ENCODE results near the gene ENPP3. TPM values are rescaled to one million over a fixed set of nuclear protein-coding genes. Genes with fewer than 3 reads are reported as not detected.
A peak's percentile ranks its signal among the peaks of the same experiment; 100 is the strongest.

ENPP3 gene
- total RNA-seq: 1 to 10 TPM; 1.2 to 1.3 TPM
- polyA plus RNA-seq: 0.15 TPM

GRCh38 chr6:131636880-131637792, at the start of gene ENPP3:
Gene ENPP3 (plus strand): TSS chr6:131637302. CDS start chr6:131637385, 83 bp downstream.
- no peaks in the 10 kb centered on the region for H3K36me3 ChIP-seq (ENCODE audit: insufficient read depth, low read length)
- H3K4me1 Mint-ChIP-seq: no peaks in the 10 kb centered on the region
- H3K27me3 ChIP-seq (ENCODE audit: insufficient read depth, low read length, poor library complexity, severe bottlenecking): no peaks in the 10 kb centered on the region
- no peak within 1 kb of the TSS for H3K4me3 ChIP-seq (ENCODE audit: low read length)
- ChIA-PET CTCF (interaction anchor here (5.7 kb wide), 1 partner anchor 9 kb away, joined by 41 read pairs; the partner anchor contains the start of gene MED23), POLR2A (no interaction called here)
- no peak within 1 kb of the TSS for H3K4me3 Mint-ChIP-seq
- peaks cover 0 to 5% (median 0%) of the 10 kb centered on the region in 3 donors for H3K36me3 Mint-ChIP-seq
- H3K27ac Mint-ChIP-seq: peak within 1 kb of the TSS in 1 of 8 donors; percentile 29
- H3K4me1 ChIP-seq (ENCODE audit: insufficient read depth, low read length): no peaks in the 10 kb centered on the region
- no peaks in the 10 kb centered on the region for H3K9me3 Mint-ChIP-seq
- H3K9me3 ChIP-seq (ENCODE audit: low read length): no peaks in the 10 kb centered on the region
- H3K27me3 Mint-ChIP-seq: peaks cover 0 to 2% of the 10 kb centered on the region in 2 donors
- no peak for DNase-seq
- peak within 1 kb of the TSS; percentile 48 for H3K27ac ChIP-seq (ENCODE audit: low read depth, low read length)

GRCh38 chr6:131587909-131588308, 49.2 kb upstream of the ENPP3 start:
- Histone ChIP-seq H3K4me1 (ENCODE audit: insufficient read depth, low read length) (no peaks in the 10 kb centered on the region), H3K36me3 (ENCODE audit: insufficient read depth, low read length) (peaks cover 53% of the 10 kb centered on the region), H3K27ac (ENCODE audit: low read depth, low read length) (no peak overlapping the region), H3K27me3 (ENCODE audit: insufficient read depth, low read length, poor library complexity, severe bottlenecking) (no peaks in the 10 kb centered on the region), H3K4me3 (ENCODE audit: low read length) (no peak overlapping the region), H3K9me3 (ENCODE audit: low read length) (no peaks in the 10 kb centered on the region)
- Mint-ChIP-seq H3K27me3 (no peaks in the 10 kb centered on the region), H3K36me3 (peaks cover 4 to 76% (median 24%) of the 10 kb centered on the region in 3 donors), H3K27ac (no peak overlapping the region), H3K4me1 (no peaks in the 10 kb centered on the region), H3K4me3 (no peak overlapping the region), H3K9me3 (no peaks in the 10 kb centered on the region)
- CTCF ChIA-PET: no interaction called here
- POLR2A ChIA-PET: no interaction called here
- DNase-seq: no peak

- Histone ChIP-seq H3K4me3 (ENCODE audit: low read length) (no peak overlapping the region), H3K36me3 (ENCODE audit: insufficient read depth, low read length) (peaks cover 50% of the 10 kb centered on the region), H3K4me1 (ENCODE audit: insufficient read depth, low read length) (no peaks in the 10 kb centered on the region), H3K9me3 (ENCODE audit: low read length) (no peaks in the 10 kb centered on the region), H3K27ac (ENCODE audit: low read depth, low read length) (no peak overlapping the region), H3K27me3 (ENCODE audit: insufficient read depth, low read length, poor library complexity, severe bottlenecking) (no peaks in the 10 kb centered on the region)
- H3K4me3 Mint-ChIP-seq: no peak overlapping the region
- no peaks in the 10 kb centered on the region for H3K4me1 Mint-ChIP-seq
- peaks cover 4 to 74% (median 24%) of the 10 kb centered on the region in 3 donors for H3K36me3 Mint-ChIP-seq
- no peak for DNase-seq
- ChIA-PET POLR2A (no interaction called here), CTCF (no interaction called here)
- no peaks in the 10 kb centered on the region for H3K9me3 Mint-ChIP-seq
- H3K27ac Mint-ChIP-seq: peak overlapping the region in 3 of 8 donors; percentile 2 to 90 (median 48)
- H3K27me3 Mint-ChIP-seq: no peaks in the 10 kb centered on the region
These were observed 48.5 kb upstream of the ENPP3 start for GRCh38 chr6:131588643-131589042.

GRCh38 chr6:131592935-131593334, 44.2 kb upstream of the ENPP3 start:
- H3K4me1 Mint-ChIP-seq: no peaks in the 10 kb centered on the region
- Histone ChIP-seq H3K9me3 (ENCODE audit: low read length) (no peaks in the 10 kb centered on the region), H3K27me3 (ENCODE audit: insufficient read depth, low read length, poor library complexity, severe bottlenecking) (no peaks in the 10 kb centered on the region), H3K27ac (ENCODE audit: low read depth, low read length) (no peak overlapping the region), H3K36me3 (ENCODE audit: insufficient read depth, low read length) (peaks cover 49% of the 10 kb centered on the region), H3K4me3 (ENCODE audit: low read length) (no peak overlapping the region), H3K4me1 (ENCODE audit: insufficient read depth, low read length) (no peaks in the 10 kb centered on the region)
- CTCF ChIA-PET: no interaction called here
- no peak overlapping the region for H3K4me3 Mint-ChIP-seq
- no peaks in the 10 kb centered on the region for H3K9me3 Mint-ChIP-seq
- H3K36me3 Mint-ChIP-seq: peaks cover 13 to 80% (median 34%) of the 10 kb centered on the region in 3 donors
- DNase-seq: no peak
- no peak overlapping the region for H3K27ac Mint-ChIP-seq
- no peaks in the 10 kb centered on the region for H3K27me3 Mint-ChIP-seq
- POLR2A ChIA-PET: no interaction called here

GRCh38 chr6:131594074-131594473, 43.0 kb upstream of the ENPP3 start:
- Mint-ChIP-seq H3K9me3 (no peaks in the 10 kb centered on the region), H3K27me3 (no peaks in the 10 kb centered on the region), H3K4me1 (no peaks in the 10 kb centered on the region), H3K27ac (no peak overlapping the region), H3K4me3 (no peak overlapping the region), H3K36me3 (peaks cover 15 to 80% (median 35%) of the 10 kb centered on the region in 3 donors)
- ChIA-PET CTCF (no interaction called here), POLR2A (no interaction called here)
- no peak for DNase-seq
- no peak overlapping the region for H3K27ac ChIP-seq (ENCODE audit: low read depth, low read length)
- no peaks in the 10 kb centered on the region for H3K9me3 ChIP-seq (ENCODE audit: low read length)
- H3K36me3 ChIP-seq (ENCODE audit: insufficient read depth, low read length): peaks cover 47% of the 10 kb centered on the region
- no peak overlapping the region for H3K4me3 ChIP-seq (ENCODE audit: low read length)
- H3K27me3 ChIP-seq (ENCODE audit: insufficient read depth, low read length, poor library complexity, severe bottlenecking): no peaks in the 10 kb centered on the region
- H3K4me1 ChIP-seq (ENCODE audit: insufficient read depth, low read length): no peaks in the 10 kb centered on the region

- no peak overlapping the region for H3K4me3 Mint-ChIP-seq
- no peak overlapping the region for H3K4me3 ChIP-seq (ENCODE audit: low read length)
- H3K4me1 ChIP-seq (ENCODE audit: insufficient read depth, low read length): no peaks in the 10 kb centered on the region
- peaks cover 42% of the 10 kb centered on the region for H3K36me3 ChIP-seq (ENCODE audit: insufficient read depth, low read length)
- no peaks in the 10 kb centered on the region for H3K27me3 Mint-ChIP-seq
- H3K36me3 Mint-ChIP-seq: peaks cover 17 to 87% (median 29%) of the 10 kb centered on the region in 3 donors
- ChIA-PET POLR2A (no interaction called here), CTCF (interaction anchor here (1.0 to 2.7 kb wide), 3 partner anchors 16 to 712 kb away, joined by 3 to 11 read pairs (median 3); no protein-coding TSS in a partner anchor)
- H3K9me3 Mint-ChIP-seq: no peaks in the 10 kb centered on the region
- DNase-seq: peak in 1 of 5 donors; percentile 4
- H3K4me1 Mint-ChIP-seq: no peaks in the 10 kb centered on the region
- no peaks in the 10 kb centered on the region for H3K9me3 ChIP-seq (ENCODE audit: low read length)
- no peak overlapping the region for H3K27ac ChIP-seq (ENCODE audit: low read depth, low read length)
- H3K27ac Mint-ChIP-seq: no peak overlapping the region
- no peaks in the 10 kb centered on the region for H3K27me3 ChIP-seq (ENCODE audit: insufficient read depth, low read length, poor library complexity, severe bottlenecking)
These were observed 39.7 kb upstream of the ENPP3 start for GRCh38 chr6:131597446-131597845.

- Histone ChIP-seq H3K4me3 (ENCODE audit: low read length) (no peak overlapping the region), H3K4me1 (ENCODE audit: insufficient read depth, low read length) (no peaks in the 10 kb centered on the region), H3K27me3 (ENCODE audit: insufficient read depth, low read length, poor library complexity, severe bottlenecking) (no peaks in the 10 kb centered on the region), H3K27ac (ENCODE audit: low read depth, low read length) (no peak overlapping the region), H3K9me3 (ENCODE audit: low read length) (no peaks in the 10 kb centered on the region), H3K36me3 (ENCODE audit: insufficient read depth, low read length) (peaks cover 39% of the 10 kb centered on the region)
- CTCF ChIA-PET: interaction anchor here (1.0 kb wide), 1 partner anchor 715 kb away, joined by 3 read pairs; no protein-coding TSS in a partner anchor
- Mint-ChIP-seq H3K27ac (no peak overlapping the region), H3K4me3 (no peak overlapping the region), H3K4me1 (no peaks in the 10 kb centered on the region), H3K9me3 (no peaks in the 10 kb centered on the region), H3K27me3 (no peaks in the 10 kb centered on the region), H3K36me3 (peaks cover 11 to 90% (median 20%) of the 10 kb centered on the region in 3 donors)
- POLR2A ChIA-PET: no interaction called here
- no peak for DNase-seq
These were observed 36.4 kb upstream of the ENPP3 start for GRCh38 chr6:131600716-131601115.

GRCh38 chr6:131602781-131603312, 34.3 kb upstream of the ENPP3 start:
- Histone ChIP-seq H3K27ac (ENCODE audit: low read depth, low read length) (no peak overlapping the region), H3K27me3 (ENCODE audit: insufficient read depth, low read length, poor library complexity, severe bottlenecking) (no peaks in the 10 kb centered on the region), H3K4me1 (ENCODE audit: insufficient read depth, low read length) (no peaks in the 10 kb centered on the region), H3K36me3 (ENCODE audit: insufficient read depth, low read length) (peaks cover 41% of the 10 kb centered on the region), H3K4me3 (ENCODE audit: low read length) (no peak overlapping the region), H3K9me3 (ENCODE audit: low read length) (no peaks in the 10 kb centered on the region)
- Mint-ChIP-seq H3K9me3 (no peaks in the 10 kb centered on the region), H3K27ac (no peak overlapping the region), H3K4me1 (peaks cover 0 to 4% (median 0%) of the 10 kb centered on the region in 3 donors), H3K27me3 (no peaks in the 10 kb centered on the region), H3K36me3 (peaks cover 11 to 87% (median 27%) of the 10 kb centered on the region in 3 donors), H3K4me3 (no peak overlapping the region)
- ChIA-PET CTCF (interaction anchor here (1.1 kb wide), 1 partner anchor 26 kb away, joined by 4 read pairs; no protein-coding TSS in a partner anchor), POLR2A (no interaction called here)
- no peak for DNase-seq

Data from CD8-positive, alpha-beta memory T cell (primary cell).